Measurements from ENCODE around the gene LDLRAD3. TPM values are rescaled to one million over a fixed set of nuclear protein-coding genes. Genes with fewer than 3 reads are reported as not detected.

LDLRAD3 gene
- total RNA-seq, 1 experiment from 2014 or later, result 12.1 TPM

DNA sequence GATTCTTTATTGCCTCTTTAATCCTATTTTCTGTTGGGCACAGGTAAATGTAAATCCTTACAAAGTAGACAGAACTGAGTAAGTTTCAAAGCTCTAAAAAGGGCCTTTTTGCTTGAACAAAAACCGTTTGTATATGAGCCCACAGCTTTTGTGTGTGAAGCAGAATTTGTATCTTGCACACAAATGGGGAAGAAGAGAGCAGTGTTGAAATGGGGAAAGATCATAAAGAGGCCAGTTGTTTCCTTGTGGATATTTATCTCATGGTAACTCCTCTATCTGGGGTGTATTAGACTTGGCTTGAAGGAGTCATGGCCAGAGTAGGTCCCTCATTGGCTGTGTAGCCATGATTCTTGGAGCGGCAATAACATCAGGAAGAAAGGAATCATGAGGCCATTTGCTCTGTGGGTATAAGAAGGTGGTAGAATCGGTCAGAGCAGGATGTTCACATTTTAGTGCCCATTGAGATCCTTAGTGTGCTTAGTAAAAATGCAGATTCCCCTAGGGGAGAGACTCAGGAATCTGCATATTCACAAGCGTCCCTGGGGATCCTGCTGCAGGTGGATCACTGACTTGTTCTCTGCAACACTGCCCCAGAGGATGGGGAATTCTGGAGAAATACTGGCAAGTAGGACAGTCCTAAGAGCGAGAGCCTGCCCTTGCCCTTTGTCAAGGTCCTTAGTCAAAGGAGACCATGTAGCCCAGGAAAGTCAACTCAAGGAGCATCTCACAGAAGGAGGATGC, 126.5 kb downstream of the LDLRAD3 start:
- Histone ChIP-seq H3K23ac (ENCODE audit: insufficient read length, low read depth, low read length) (no peak overlapping the region), H3K4me1 (ENCODE audit: insufficient read depth, low read length) (peaks cover 2% of the 10 kb centered on the region; the same call in 1 of the 2 replicates), H3K79me1 (ENCODE audit: insufficient read depth, low read depth, low read length, poor library complexity, severe bottlenecking) (no peaks in the 10 kb centered on the region), H3T11ph (ENCODE audit: low read length) (no peak overlapping the region), H3K79me2 (ENCODE audit: insufficient read depth, low read length) (no peaks in the 10 kb centered on the region), H2BK5ac (ENCODE audit: insufficient read length, low read length) (no peak overlapping the region), H2BK120ac (ENCODE audit: low read depth, low read length, poor library complexity, severe bottlenecking) (no peak overlapping the region), H3K23me2 (ENCODE audit: insufficient read length, low read depth, low read length, poor library complexity, severe bottlenecking) (no peaks in the 10 kb centered on the region), H3K18ac (ENCODE audit: insufficient read length, low read depth, low read length) (no peak overlapping the region), H4K91ac (ENCODE audit: insufficient read length, low read depth, low read length) (no peak overlapping the region), H4K8ac (replicated peaks; ENCODE audit: insufficient read length, low read depth, low read length) (no peak overlapping the region), H3K4me2 (ENCODE audit: insufficient read depth, insufficient read length, low read length) (peak overlapping the region; percentile 32), H4K20me1 (ENCODE audit: control insufficient read depth, insufficient read depth, insufficient read length) (no peaks in the 10 kb centered on the region), H3K27ac (ENCODE audit: insufficient read length, low read depth, low read length) (peak overlapping the region; percentile 49), H2BK12ac (ENCODE audit: insufficient read length, low read depth, low read length) (no peak overlapping the region), H2AFZ (ENCODE audit: low read length) (no peak overlapping the region), H3K27me3 (ENCODE audit: insufficient read depth, low read length) (no peaks in the 10 kb centered on the region), H3K9me3 (ENCODE audit: control insufficient read depth, low read depth, low read length) (no peaks in the 10 kb centered on the region), H2AK5ac (ENCODE audit: insufficient read length, low read length) (no peak overlapping the region), H4K5ac (ENCODE audit: insufficient read length, low read depth, low read length) (no peak overlapping the region), H2BK20ac (ENCODE audit: low read depth, low read length, poor library complexity, severe bottlenecking) (no peak overlapping the region), H3K4ac (ENCODE audit: low read depth, low read length) (no peak overlapping the region), H3K14ac (ENCODE audit: insufficient read depth, low read length) (no peak overlapping the region), H3K9ac (ENCODE audit: extremely low read depth, insufficient read length, low read length) (no peak overlapping the region), H3K56ac (ENCODE audit: insufficient read length, low read depth, low read length) (no peak overlapping the region), H2BK15ac (ENCODE audit: low read depth, low read length) (no peak overlapping the region)
- peak overlapping the region in 1 of 2 experiments; percentile 15; a peak in 2 of 5 replicates for H3K4me3 Mint-ChIP-seq
- H3K27me3 Mint-ChIP-seq (ENCODE audit: low read depth), result no peaks in the 10 kb centered on the region
- DNase-seq, result peak; percentile 58
- no CpG with 5 or more reads among the region's 5 CpGs for WGBS (ENCODE audit: extremely low coverage, insufficient read length, low lambda C conversion rate)
- H3K9me3 Mint-ChIP-seq, result peaks cover 14 to 18% of the 10 kb centered on the region in 2 experiments
- TF ChIP-seq, protein P1, sequence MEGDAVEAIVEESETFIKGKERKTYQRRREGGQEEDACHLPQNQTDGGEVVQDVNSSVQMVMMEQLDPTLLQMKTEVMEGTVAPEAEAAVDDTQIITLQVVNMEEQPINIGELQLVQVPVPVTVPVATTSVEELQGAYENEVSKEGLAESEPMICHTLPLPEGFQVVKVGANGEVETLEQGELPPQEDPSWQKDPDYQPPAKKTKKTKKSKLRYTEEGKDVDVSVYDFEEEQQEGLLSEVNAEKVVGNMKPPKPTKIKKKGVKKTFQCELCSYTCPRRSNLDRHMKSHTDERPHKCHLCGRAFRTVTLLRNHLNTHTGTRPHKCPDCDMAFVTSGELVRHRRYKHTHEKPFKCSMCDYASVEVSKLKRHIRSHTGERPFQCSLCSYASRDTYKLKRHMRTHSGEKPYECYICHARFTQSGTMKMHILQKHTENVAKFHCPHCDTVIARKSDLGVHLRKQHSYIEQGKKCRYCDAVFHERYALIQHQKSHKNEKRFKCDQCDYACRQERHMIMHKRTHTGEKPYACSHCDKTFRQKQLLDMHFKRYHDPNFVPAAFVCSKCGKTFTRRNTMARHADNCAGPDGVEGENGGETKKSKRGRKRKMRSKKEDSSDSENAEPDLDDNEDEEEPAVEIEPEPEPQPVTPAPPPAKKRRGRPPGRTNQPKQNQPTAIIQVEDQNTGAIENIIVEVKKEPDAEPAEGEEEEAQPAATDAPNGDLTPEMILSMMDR (conservative IDR thresholded peaks at IDR 0.05), result no peak; the same call in 2 of the 3 replicates
- peak overlapping the region in 2 of 3 experiments; percentile 58 to 96; a peak in 5 of 7 replicates for H3K27ac Mint-ChIP-seq
- H3K36me3 Mint-ChIP-seq (ENCODE audit: insufficient read depth in 1 of 3, low read depth in 3 of 3), result peaks cover 17 to 25% (median 20%) of the 10 kb centered on the region in 3 experiments
- peaks cover 50 to 56% of the 10 kb centered on the region in 2 experiments for H3K4me1 Mint-ChIP-seq
